LHCN-M2 (cell line): ENCODE data around the gene ARHGEF6. TPM values are rescaled to one million over a fixed set of nuclear protein-coding genes. Genes with fewer than 3 reads are reported as not detected.

Source experiments
- total RNA-seq: library from RNA; depleted of rRNA; stranded (reverse); fragments of >200 nt; gene quantifications from 2 replicates; pipeline ENCODE4 v1.2.3, GENCODE V29; 2014; rRNA removed

The ARHGEF6 gene
- total RNA-seq, 1 experiment from 2014 or later, result 30.2 TPM

Other genes starting within 250 kb of the ARHGEF6 start
- not detected in 2 replicates for gene VGLL1, start 248.7 kb downstream of the ARHGEF6 start, total RNA-seq
- gene CD40LG, start 132.8 kb downstream of the ARHGEF6 start, total RNA-seq, result not detected in 2 replicates
- gene RBMX, start 99.8 kb upstream of the ARHGEF6 start, total RNA-seq, result 383 and 536 TPM in 2 replicates